Right ventricle myocardium inferior (tissue), 1 donor: ENCODE data around the gene KIR2DL4. TPM values are rescaled to one million over a fixed set of nuclear protein-coding genes. Genes with fewer than 3 reads are reported as not detected.
"Not testable (repeated sequence)": the region's sequence is repeated elsewhere in the genome, so short reads cannot be mapped to it uniquely, and the experiment has no call there.

Source experiments
- ATAC-seq: fragments of 200-7000 bp; cut with Tn5 transposase; one replicate; pipeline ENCODE4 v1.9.1; 2020; ENCODE audit warnings: mild to moderate bottlenecking, moderate library complexity
- DNase-seq: peaks from one replicate; pipeline ENCODE4 v3.0.0; 2021; ENCODE audit errors: missing footprints
- intact Hi-C: fragments of 100-400 bp; cut with DNase I; formaldehyde crosslinking; loops from one replicate; pipeline ENCODE4 v1.11.0; 2022
- total RNA-seq: library from RNA; stranded (reverse); fragmentation: NEBNext Ultra II Directional; extraction: Animal tissue kit (Norgen Biotek cat#: 25700); gene quantifications from one replicate; pipeline ENCODE4 v1.2.1, GENCODE V29; 2021
- donor health status: DM: no; HTN: yes; CAD: no; lungs with severe emphysema.

Gene KIR2DL4
- total RNA-seq, 1 donor from 2014 or later, result not detected

GRCh38 chr19:54791476-54791875, 11.9 kb upstream of the KIR2DL4 start:
- DNase-seq (no peak), ATAC-seq (no peak)
- intact Hi-C loops, result no loop called here

GRCh38 chr19:54792814-54793213, 10.6 kb upstream of the KIR2DL4 start:
- intact Hi-C loops, result no loop called here
- DNase-seq (no peak), ATAC-seq (no peak)

- DNase-seq (no peak), ATAC-seq (no peak)
- intact Hi-C loops, result no loop called here
Observed at GRCh38 chr19:54795758-54796157, 7.7 kb upstream of the KIR2DL4 start.

DNA sequence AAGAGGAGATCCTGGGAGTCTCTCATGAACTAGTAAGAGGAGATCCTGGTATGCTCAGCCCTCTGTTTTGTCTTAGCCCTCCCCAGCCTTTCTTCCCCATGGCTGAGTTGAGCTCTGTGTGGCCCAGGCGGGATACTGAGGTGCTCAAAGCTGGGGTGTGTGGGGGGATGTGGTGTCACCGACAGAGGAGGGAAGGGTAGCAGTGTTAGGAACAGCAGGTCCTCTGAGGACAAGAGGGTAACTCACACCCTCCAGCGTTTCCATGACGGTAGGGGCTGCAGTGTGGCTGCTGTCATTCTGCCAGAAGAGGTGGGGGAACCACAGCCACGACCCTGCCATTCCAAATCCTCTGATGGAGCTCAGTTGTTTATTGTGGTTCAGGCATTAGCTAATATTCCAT, 691 bp downstream of the KIR2DL4 start:
- DNase-seq, result no peak
- no peak for ATAC-seq
- intact Hi-C loops, result no loop called here

DNA sequence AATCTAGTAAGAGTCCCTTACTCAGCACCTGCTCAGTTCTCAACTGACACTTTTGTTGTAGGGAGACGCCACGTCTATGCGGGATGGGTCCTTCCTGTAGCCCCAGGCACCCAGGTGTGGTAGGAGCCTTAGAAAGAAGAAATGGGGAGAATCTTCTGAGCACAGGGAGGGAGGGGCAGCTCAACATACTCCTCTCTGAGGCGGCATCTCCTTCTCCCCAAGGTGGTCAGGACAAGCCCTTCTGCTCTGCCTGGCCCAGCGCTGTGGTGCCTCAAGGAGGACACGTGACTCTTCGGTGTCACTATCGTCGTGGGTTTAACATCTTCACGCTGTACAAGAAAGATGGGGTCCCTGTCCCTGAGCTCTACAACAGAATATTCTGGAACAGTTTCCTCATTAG, 1.2 kb downstream of the KIR2DL4 start:
- DNase-seq, result no peak
- no peak for ATAC-seq
- intact Hi-C loops, result no loop called here

- DNase-seq (no peak), ATAC-seq (no peak)
- intact Hi-C loops, result no loop called here
Observed at GRCh38 chr19:54805665-54806515, 2.5 kb downstream of the KIR2DL4 start.

- no peak for ATAC-seq
- intact Hi-C loops, result no loop called here
- no peak for DNase-seq
Observed at GRCh38 chr19:54806516-54806838, 3.1 kb downstream of the KIR2DL4 start.

GRCh38 chr19:54814571-54814970, 11.2 kb downstream of the KIR2DL4 start:
- ATAC-seq, DNase-seq, intact Hi-C loops: not testable (repeated sequence)

DNA sequence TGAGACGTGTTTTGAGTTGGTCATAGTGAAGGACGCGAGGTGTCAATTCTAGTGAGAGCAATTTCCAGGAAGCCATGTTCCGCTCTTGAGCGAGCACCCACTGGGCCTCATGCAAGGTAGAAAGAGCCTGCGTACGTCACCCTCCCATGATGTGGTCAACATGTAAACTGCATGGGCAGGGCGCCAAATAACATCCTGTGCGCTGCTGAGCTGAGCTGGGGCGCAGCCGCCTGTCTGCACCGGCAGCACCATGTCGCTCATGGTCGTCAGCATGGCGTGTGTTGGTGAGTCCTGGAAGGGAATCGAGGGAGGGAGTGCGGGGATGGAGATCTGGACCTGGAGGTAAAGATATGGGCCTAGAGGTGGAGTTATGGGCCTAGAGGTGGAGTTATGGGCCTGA, 12.8 kb downstream of the KIR2DL4 start, which contains the start of gene KIR3DL1:
Gene KIR3DL1 (plus strand): TSS at position 218 of the 400 bp plus-strand sequence.
- ATAC-seq, DNase-seq, intact Hi-C loops: not testable (repeated sequence)

DNA sequence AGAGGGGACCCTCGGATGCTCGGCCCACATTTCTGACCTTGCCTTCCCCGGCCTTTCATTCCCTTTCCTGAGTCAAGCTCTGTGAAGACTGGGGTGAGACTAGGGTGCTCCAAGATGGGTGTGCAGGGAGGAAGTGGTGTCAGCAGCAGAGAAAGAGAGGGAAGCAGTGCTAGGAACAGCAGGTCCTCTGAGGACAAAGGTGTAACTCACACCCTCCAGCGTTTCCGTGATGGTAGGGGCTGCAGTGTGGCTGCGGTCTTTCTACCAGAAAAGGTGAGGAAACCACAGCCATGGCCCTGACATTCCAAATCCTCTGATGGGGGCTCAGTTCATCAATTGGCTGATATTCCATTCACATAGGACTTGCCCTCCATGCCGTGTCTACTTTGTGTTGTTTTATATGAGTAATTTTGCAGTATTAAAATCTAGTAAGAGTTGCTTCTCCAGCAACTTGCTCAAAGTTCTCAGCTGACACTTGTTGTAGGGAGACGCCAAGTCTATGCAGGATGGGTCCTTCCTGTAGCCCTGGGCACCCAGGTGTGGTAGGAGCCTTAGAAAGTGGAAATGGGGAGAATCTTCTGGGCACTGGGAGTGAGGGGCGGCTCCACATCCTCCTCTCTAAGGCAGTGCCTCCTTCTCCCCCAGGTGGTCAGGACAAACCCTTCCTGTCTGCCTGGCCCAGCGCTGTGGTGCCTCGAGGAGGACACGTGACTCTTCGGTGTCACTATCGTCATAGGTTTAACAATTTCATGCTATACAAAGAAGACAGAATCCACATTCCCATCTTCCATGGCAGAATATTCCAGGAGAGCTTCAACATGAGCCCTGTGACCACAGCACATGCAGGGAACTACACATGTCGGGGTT, 14.5 kb downstream of the KIR2DL4 start:
- intact Hi-C loops, result no loop called here
- ATAC-seq, result no peak
- no peak for DNase-seq

DNA sequence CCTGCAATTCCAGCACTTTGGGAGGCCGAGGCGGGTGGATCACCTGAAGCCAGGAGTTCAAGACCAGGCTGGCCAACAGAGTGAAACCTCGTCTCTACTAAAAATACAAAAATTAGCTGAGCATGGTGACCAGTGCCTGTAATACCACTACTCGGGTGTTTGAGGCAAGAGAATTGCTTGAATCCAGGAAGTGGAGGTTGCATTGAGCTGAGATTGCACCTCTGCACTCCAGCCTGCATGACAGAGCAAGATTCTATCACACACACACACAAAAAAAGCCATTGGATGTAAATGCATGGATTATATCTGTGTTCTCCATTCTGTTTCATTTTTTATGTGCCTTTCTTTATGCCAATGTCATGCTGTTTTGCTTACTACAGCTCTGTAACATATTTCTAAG, 21.0 kb downstream of the KIR2DL4 start:
- ATAC-seq, intact Hi-C loops, DNase-seq: not testable (repeated sequence)

DNA sequence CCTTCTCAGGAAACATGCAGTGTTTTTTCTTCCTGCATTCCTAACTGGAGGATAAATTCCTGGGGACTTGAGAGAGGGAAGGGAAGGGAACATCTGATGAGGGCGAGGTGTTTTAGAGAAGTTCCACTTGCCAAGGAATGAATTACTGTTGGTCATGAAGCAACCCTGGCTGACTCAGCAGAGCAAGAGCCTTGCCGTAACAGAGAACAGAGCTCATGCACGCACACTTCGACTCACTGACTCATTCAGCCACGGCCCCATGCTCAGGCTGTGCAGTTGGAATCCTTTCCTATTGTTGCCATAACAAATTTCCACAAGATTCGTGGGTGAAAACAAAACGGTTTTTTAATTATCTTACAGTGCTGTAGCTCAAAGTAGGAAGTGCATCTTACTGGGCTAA, 21.9 kb downstream of the KIR2DL4 start:
- intact Hi-C loops, DNase-seq: not testable (repeated sequence)

DNA sequence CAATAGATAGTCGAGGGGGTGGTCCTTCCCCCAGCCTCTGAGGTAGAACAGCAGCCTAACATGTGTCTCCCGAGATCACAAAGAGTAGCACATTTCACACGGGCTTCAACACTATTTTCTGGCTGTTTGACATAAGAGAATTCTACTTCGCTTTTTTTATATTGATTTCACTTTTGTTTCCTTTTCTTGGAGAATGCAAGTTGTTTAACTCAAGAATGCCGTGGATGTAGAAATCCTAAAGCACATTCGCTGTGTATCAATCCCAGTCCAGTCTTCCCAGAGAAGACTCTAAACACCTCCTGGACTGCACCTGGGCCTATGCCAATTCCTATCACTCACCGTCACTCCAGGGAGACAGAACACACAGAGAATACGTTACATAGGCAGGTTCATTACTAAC, 24.7 kb downstream of the KIR2DL4 start:
- intact Hi-C loops, ATAC-seq, DNase-seq: not testable (repeated sequence)

More for the DNA sequence above, 21.9 kb downstream of the KIR2DL4 start:
- not testable (repeated sequence) for ATAC-seq

DNA sequence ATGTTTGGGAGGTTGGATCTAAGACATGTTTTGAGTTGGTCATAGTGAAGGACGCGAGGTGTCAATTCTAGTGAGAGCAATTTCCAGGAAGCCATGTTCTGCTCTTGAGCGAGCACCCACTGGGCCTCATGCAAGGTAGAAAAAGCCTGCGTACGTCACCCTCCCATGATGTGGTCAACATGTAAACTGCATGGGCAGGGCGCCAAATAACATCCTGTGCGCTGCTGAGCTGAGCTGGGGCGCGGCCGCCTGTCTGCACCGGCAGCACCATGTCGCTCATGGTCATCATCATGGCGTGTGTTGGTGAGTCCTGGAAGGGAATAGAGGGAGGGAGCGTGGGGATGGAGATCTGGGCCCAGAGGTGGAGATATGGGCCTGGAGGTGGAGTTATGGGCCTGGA, 29.1 kb downstream of the KIR2DL4 start, which contains the start of gene KIR2DS4:
Gene KIR2DS4 (plus strand): TSS at position 181 of the 400 bp plus-strand sequence.
- DNase-seq, ATAC-seq, intact Hi-C loops: not testable (repeated sequence)

DNA sequence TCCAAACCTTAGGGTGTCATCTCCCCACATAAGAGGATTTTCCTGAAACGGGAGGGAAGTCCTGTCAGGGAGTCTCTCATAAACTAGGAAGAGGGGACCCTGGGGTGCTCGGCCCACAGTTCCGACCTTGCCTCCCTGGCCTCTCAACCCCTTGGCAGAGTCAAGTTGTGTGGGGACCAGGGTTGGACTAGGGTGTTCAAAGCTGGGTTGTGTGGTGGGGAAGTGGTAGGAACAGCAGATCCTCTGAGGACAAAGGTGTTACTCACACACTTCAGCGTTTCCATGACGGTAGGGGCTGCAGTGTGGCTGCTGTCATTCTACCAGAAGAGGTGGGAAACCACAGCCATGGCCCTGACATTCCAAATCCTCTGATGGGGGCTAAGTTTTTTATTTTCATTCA, 31.7 kb downstream of the KIR2DL4 start:
- DNase-seq, ATAC-seq, intact Hi-C loops: not testable (repeated sequence)

DNA sequence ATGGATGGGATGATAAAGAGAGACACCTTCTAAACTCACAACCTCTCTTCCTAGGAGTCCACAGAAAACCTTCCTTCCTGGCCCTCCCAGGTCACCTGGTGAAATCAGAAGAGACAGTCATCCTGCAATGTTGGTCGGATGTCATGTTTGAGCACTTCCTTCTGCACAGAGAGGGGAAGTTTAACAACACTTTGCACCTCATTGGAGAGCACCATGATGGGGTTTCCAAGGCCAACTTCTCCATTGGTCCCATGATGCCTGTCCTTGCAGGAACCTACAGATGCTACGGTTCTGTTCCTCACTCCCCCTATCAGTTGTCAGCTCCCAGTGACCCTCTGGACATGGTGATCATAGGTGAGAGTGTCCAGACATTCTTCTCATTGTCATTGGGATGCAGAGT, 34.1 kb downstream of the KIR2DL4 start:
- intact Hi-C loops, DNase-seq, ATAC-seq: not testable (repeated sequence)

- intact Hi-C loops, DNase-seq, ATAC-seq: not testable (repeated sequence)
Observed at GRCh38 chr19:54843171-54843570, 39.8 kb downstream of the KIR2DL4 start.

- intact Hi-C loops, DNase-seq, ATAC-seq: not testable (repeated sequence)
Observed at GRCh38 chr19:54850061-54850640, 46.7 kb downstream of the KIR2DL4 start, which contains the start of gene KIR3DL2. KIR3DL2 (plus strand) TSS chr19:54850443; CDS start chr19:54850476, 33 bp downstream.

DNA sequence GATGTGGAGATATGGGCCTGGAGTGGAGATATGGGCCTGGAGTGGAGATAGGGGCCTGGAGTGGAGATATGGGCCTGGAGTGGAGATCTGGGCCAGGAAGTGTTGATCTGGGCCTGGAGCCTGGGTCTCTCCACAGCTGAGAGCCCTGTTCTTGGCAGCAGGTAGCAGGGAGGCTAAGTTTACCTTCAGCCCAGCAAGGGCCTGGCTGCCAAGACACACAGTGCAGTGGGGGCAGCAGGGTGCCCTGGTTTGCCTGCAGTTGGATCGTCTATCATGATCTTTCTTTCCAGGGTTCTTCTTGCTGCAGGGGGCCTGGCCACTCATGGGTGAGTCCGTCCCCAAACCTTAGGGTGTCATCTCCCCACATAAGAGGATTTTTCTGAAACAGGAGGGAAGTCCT, 47.5 kb downstream of the KIR2DL4 start:
- DNase-seq (no peak), ATAC-seq (no peak)
- intact Hi-C loops, result no loop called here
